HL-60/S4 (cell line): ENCODE data around the gene RANGAP1.

Experiments
- in situ Hi-C: fragments of 300-500 bp; cut with MboI; formaldehyde crosslinking; loops from 2 replicates; pipeline ENCODE4 v1.14.3; 2022; ENCODE audit warnings: low sequenced_read_pairs

RANGAP1 gene

GRCh38 chr22:41261541-41262249 is 24.3 kb downstream of the RANGAP1 start:
- in situ Hi-C loops, result no loop called here

DNA sequence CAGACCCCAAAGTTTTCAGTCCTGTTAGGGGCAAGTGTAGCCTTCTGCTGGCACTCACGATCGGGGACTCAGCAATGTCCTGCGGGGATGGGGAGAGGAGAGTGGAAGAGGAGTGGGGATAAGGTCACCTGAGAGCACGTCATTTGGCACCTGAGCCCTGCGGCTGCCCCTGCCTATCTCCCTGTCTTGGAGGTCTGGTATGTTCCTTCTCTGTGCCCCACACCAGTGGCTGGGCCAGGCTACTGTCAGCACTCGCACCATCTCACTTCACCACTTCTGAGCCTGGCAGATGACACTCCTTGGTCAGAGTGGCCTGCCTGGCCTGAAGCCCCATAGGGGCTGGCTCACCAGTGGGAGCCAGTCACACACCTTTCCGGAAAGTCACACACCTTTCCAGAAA is 25.1 kb downstream of the RANGAP1 start:
- in situ Hi-C loops, result no loop called here

- in situ Hi-C loops, result loop anchor here (10.0 kb wide), 1 partner anchor 335 kb away; no protein-coding TSS in a partner anchor
Measured at GRCh38 chr22:41259756-41260155, 26.2 kb downstream of the RANGAP1 start.

DNA sequence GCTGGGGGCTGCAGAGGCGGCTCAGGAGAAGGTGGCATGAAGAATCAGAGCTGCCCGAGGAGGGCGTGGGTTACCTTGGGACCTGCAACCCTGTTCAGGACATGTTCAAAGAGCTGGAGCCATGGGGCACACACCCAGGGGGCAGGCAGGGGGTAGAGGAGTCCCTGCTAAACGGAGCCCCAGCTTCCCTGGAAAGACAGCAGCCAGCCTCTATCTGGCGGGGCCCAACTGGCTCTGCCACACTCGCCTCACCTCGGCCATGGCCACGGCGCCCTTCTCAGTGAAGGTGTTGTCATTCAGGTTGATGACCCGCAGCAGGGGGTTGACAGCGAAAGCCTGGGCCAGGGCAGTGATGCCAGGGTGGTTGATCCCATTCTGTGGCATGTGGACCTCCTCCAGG is 28.3 kb downstream of the RANGAP1 start:
- in situ Hi-C loops, result loop anchor here (10.0 kb wide), 1 partner anchor 333 kb away; no protein-coding TSS in a partner anchor

GRCh38 chr22:41256254-41257253 is 29.4 kb downstream of the RANGAP1 start:
- in situ Hi-C loops, result loop anchor here (10.0 kb wide), 1 partner anchor 332 kb away; no protein-coding TSS in a partner anchor

- in situ Hi-C loops, result loop anchor here (10.0 kb wide), 1 partner anchor 329 kb away; no protein-coding TSS in a partner anchor
Measured at GRCh38 chr22:41254230-41254629, 31.8 kb downstream of the RANGAP1 start.

GRCh38 chr22:41252365-41252764 is 33.6 kb downstream of the RANGAP1 start:
- in situ Hi-C loops, result loop anchor here (10.0 kb wide), 1 partner anchor 328 kb away; no protein-coding TSS in a partner anchor

DNA sequence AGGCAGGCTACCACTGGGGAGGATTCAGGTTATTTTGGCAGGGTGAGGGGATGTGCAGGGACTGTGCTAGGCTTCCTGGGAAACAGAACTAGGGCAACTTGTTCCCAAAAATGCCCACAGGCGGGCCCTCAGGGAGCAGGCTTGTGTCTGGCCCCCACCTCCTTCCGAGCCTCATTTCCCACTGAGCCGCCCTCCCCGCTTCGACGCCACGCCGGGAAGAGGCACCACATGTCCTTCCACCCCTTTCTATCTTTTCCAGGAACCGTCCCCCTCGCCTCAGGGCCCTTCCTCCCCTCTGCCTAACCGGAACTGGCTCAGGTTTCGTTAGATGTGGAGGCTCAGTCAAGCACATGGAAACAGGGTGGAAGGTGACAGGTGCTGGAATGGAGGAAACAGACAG is 35.9 kb downstream of the RANGAP1 start:
- in situ Hi-C loops, result loop anchor here (10.0 kb wide), 1 partner anchor 325 kb away; no protein-coding TSS in a partner anchor

DNA sequence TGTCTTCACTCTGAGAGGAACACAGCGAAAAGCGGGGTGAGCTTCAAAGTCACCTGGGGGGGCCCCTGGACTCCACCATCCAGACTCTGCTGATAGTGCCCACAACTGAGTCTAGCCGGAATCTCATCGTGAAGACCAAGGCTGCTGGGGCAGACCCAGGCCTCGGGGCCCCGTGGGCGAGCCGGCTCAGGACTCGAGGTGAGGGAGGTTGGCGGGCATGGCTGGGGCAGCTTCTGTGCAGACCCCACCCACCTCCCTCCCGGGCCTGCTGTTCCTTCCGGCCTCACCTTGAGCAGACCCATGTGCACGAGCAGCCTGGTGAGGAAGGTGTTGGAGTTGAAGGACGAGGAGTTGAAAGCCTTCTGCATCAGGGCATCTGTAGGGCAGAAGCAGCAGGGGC is 36.5 kb downstream of the RANGAP1 start:
- in situ Hi-C loops, result no loop called here

- in situ Hi-C loops, result no loop called here
Measured at GRCh38 chr22:41248758-41249157, 37.2 kb downstream of the RANGAP1 start.

- in situ Hi-C loops, result no loop called here
Measured at GRCh38 chr22:41248314-41248713, 37.7 kb downstream of the RANGAP1 start.

- in situ Hi-C loops, result no loop called here
Measured at GRCh38 chr22:41247703-41248102, 38.3 kb downstream of the RANGAP1 start.

- in situ Hi-C loops, result no loop called here
Measured at GRCh38 chr22:41245917-41246499, 40.0 kb downstream of the RANGAP1 start.

DNA sequence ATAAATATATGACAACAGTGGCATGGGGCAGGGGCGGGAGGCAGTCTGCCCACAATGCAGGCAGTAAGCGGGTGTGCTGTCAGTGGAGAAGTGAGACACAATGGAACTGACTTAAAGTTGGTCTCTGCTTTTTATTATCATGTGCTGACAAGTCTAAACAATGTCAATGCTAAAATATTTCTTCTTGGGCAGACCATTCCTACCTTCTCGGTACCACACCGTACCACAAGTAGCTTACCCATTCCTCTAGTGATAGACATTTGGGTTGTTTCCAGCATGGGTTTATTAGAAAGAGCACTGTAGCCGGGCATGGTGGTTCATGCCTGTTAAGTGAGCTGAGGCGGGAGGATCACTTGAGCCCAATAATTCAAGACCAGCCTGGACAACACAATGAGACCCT is 42.6 kb downstream of the RANGAP1 start:
- in situ Hi-C loops, result no loop called here

GRCh38 chr22:41242396-41243117 is 43.4 kb downstream of the RANGAP1 start:
- in situ Hi-C loops, result no loop called here

DNA sequence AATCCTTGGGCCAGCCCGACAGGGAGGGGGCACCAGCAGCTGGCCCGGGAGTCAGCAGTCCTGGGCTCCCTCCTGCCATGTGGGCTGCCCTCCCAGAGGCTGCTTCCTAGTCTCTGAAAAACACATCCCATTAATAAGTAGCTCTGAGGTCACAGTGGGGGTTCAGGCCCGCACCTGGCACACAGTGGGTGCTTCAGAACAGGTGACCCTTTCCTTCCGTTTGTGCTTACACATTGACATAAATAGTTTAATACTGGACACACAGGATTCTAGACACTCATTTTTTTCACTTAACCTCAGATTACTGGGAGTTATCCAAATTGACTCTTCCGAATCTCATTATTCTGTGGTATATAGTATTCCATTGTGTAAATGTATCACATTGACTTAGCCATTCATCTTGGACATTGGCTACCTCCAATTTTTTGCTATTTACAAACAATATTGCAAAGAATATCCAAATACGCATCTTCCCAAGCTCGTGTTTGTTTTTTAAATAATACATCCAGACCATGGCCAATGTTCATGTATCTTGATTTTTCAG is 44.8 kb downstream of the RANGAP1 start:
- in situ Hi-C loops, result no loop called here

GRCh38 chr22:41240377-41241132 is 45.4 kb downstream of the RANGAP1 start, which contains the start of gene CHADL:
TSS of gene CHADL (minus strand) at chr22:41240931. CDS start at chr22:41240881, 50 bp downstream.
- in situ Hi-C loops, result no loop called here

GRCh38 chr22:41239443-41240128 is 46.4 kb downstream of the RANGAP1 start:
- in situ Hi-C loops, result no loop called here
